GM19324 (cell line): ENCODE measurements around the gene MKI67.
"Not testable (repeated sequence)": the region's sequence is repeated elsewhere in the genome, so short reads cannot be mapped to it uniquely, and the experiment has no call there.

Source experiments
- ATAC-seq: cut with Tn5 transposase; IDR thresholded peaks from one replicate; pipeline ENCODE4 v1.9.1; 2021; ENCODE audit warnings: mild to moderate bottlenecking, moderate library complexity; ENCODE audit not compliant: unreplicated experiment, low FRiP score

The MKI67 gene

DNA sequence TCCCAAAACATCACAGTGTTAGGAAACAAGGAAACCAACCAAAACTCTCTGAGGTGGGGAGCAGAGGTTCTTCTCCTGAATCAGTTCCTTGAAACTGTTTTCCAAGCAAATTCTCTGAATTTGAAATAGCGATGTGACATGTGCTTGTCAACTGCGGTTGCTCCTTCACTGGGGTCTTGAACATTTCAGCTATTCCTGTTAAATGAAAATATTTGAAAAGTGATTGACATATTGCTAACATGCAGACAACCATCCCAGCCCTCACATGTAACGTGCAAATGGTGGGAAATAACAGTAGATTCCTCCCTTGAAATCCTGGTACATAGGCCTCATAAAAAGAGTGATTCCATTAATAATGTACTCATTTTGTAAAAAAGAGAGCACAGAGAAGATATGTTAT, 15.9 kb downstream of the MKI67 start:
- ATAC-seq = no peak

DNA sequence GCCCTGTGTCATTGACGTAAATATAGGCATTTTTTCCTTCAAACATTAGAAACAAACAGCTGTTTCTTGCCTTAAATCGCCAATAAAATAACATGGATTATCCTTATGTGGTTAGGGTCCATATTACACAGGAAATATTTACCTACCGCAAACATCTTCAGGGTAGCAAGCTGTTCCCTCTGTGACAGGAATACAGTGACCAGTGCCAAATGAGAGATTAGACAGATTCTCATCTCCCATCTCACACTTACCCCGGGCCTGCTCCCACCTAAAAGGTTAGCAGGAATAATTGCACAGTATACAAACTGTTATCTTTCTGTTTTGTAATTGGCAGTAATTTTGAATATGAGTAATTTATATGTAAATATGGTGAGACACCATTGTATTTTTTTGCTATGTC, 16.5 kb downstream of the MKI67 start:
- ATAC-seq = no peak

DNA sequence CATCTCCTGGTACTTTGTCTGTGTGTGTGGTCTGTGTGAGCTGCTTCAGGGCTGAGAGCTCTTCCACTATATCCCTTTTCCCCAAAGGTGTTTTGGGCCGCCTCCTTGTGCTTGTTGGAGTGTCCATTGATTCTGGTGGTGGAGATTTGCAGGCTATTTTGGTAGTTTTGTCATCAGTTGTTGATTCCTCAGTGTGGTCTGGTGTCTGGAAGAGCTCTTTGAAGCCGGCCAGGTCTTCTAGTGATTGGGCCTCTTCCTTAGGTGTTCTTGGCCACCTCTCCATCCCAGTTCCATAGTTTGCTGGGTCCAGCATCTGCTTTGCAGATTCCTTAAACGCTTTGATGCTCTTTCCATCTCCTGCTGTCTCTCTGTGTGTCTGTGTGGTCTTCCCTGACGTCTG, 20.8 kb downstream of the MKI67 start:
- no peak for ATAC-seq

DNA sequence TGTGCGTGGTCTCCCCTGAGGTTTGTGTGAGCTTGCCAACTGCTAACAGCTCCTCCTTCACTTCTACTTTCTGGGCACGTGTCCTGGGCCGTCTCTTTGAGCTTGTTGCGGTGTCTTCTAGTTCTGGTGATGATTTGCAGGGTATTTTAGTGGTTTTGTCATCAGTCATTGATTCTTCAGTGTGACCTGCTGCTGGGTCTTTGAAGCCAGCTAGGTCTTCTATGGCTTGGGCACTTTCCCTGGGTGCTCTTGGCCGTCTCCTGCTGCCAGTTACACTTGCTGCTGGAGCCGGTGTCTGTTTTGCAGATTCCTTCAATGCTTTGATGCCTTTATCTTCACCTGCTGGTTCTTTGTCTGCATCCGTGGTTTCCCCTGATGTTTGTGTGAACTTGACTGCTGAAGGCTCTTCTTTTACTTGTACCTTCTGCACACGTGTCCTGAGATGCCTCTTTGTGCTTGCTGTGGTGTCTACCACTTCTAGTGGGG, 23.0 kb downstream of the MKI67 start:
- ATAC-seq = no peak

DNA sequence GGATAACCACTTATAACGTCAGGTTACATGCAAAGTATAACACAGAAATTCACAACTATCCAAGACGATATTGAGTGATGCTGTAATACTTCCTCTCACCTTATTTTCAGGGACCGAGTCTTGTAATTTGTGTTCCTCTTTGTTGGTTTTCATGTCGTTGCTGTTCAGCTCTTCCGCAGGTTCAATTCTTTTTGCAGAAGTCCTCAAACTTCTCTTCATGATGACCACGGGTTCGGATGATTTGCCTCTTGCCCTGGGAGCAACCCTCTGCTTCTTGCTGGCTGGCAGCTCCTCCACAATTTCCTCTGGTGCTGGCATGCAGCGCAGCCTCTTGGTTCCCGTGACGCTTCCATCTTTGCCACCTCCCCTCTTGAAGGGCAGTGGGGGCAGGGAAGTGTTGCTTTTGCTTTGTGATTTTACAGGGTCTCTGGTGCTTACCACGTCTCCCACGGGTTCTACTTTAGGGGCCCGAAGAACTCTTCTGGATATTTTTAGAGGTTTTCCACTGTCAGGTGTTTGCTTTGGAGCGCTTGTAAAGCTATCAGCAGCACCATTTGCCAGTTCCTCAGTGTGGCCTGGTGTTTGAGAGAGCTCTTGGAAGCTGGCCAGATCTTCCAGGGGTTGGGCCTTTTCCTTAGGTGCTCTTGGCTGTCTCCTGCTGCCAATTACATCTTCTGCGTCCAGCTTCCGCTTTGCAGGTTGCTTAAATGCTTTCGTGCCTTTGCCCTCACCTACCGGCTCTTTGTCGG, 23.6 kb downstream of the MKI67 start:
- no peak for ATAC-seq

DNA sequence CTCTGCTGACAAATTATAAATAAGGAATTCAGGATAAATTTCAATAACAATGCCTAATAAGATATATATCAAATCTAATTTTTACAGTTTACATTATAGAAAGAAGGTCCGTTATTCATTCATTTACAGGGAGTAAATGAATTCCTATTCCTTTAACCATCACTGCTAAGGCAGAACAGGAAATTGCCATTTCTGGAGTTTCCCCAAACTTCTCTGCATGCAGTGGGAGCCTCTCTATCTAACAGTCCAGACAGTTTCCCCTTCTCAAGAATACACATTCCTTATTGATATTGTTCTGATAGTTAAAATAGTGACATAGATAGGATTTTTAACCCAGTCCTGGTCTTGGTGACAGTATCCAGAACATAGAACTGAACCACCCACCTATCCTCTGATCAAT, 24.3 kb downstream of the MKI67 start:
- no peak for ATAC-seq

DNA sequence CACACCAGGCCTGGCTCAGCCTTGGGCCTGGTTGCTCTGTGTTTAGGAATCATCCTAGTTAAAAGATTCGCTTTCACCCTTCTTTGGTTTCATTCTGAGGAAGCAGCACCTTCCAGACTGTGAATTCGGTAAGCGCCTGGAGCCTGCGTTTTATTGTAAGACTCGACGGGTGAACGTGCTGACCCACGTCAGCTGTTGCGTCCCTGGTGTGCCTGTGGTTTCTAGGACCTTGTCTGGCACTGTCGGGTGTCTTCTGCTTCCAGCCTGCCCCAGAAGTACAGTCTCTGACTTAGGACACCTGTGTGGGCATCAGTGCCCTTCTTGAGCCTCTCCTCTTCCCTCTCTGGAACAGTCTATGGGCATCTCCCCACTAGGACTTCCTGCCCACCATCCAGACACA, 26.3 kb downstream of the MKI67 start:
- no peak for ATAC-seq

DNA sequence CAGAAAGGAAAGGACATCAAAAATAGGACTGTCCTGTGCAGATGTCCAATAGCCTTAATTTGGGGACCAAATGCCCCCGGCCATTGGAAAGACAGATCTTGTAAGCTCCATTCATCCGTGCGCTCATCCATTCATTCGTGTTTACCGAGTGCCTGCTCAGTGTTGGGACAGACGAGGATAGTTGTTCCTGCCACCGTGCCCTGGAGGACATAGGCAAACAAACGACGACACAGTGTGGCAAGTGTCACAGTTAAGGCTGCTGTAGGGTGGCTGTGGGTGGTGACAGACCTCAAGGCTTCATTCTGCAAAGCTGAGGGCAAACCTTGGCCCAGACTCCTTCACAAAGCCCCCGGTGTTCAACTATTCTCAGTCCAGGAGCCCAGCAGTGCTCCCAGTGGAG, 27.6 kb downstream of the MKI67 start:
- no peak for ATAC-seq

DNA sequence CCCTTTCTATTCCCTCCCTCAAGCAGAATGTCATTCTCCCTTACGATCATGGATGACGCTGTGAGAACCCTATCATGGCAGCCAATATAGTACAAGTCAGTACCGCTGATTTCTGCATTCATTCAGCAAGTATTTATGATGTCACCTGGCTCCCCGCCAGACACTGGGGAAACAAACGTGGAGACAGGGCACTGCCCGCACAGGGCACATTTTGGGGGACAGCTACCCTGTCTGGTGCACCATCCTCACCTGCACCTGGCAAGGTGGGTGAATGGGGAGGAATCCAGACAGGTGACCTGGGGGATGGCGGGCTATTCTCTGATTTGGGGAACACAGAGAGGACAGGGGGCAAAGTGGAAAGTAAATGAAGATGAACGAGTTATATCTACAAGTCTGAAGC, 28.4 kb downstream of the MKI67 start:
- no peak for ATAC-seq

DNA sequence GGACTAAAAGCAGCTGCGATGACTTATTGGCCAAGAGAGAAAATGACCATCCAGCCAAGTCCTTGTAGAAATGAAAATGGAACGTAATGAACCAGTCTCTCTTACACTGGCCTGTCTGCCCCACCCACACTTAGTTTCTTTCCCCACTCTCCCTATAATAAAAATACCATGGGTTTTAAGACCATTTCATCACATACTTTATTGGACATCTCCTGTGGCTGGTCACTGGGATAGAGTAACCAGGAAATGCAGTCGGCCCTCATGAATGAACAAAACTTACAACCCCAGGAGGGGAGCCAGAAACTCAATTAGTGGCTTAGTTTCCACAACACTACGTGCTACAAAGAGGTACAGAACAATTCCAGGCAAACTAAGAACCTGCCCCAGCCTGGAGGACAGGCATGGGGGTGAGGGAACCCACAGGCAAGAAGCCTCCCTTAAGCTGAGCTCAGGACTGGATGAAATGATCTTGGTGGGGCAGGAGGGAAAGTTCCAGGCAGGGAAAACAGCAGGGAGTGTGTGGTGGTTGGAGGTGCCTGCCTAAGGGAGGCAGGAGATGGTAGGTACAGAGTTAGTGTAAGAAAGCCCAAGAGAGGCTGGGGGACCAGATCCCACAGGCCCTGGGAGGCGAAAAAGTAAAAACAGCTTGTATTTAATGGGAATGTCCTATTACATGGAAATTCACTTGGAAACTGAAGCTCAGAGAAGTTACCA, 29.6 kb downstream of the MKI67 start:
- ATAC-seq = no peak

DNA sequence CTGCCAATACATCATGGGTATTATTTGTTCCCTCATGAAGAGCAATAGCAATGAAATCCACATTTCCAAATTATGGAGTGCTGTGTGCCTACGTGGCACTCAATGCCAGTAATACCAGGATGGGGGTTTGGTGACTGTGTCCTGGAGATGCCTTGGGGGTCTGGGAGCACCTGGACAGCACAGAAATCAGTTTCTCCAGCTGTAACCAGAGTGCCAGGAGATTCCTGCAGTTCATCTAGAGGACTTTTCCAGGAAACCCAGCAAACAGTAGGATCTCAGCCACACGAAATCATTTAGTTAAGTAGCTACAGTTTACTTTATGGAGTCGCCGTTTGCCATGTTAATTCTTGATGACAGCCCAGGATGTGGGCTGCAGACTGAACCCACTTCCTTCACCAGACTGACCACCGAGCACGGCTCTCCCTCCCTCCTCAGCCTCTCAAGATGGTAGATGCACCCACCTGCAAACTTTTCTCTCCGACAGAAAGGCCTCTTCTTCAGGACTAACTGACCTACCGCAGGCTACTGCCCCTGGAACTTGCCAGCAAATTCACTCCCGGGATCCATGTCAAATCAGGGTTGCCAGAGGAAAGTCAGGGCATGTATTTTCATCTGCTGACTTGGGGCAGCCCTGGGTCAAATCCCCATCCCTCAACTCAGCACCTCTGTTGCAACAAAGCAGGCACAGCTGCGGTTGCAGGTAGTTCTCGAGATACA, 30.3 kb downstream of the MKI67 start:
- ATAC-seq = no peak

DNA sequence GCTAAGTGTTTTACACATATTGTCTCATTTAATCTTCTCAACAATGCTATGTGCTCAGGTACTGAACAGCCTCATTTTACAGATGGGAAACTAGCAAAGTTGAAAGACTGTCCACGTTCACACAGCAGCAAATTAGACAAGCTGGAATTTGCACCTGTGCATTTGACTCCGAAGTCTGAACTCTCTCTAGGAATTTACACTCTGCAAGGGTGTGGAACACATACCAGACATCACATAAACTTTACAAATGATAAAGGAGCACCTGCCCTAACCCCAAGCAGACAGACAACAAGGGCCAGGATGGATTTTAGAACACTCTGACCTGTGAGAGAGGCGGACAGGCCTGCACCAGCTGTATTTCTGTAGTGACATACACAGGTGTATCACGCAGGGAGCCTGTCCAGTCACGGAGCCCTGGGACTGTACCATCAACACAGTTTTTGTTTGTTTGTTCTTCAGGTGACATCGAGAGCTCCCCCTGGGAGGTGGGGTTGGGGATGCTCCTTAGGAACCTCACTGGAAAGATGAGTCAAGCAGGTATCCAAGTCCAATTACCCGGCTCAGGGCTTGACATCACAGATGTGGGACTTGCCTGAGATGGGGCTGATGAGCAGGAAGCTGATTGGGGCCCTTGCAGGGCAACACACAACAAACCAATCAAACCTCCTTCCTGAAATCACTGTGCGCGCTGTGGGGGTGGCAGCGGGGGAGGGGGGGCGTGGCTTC, 31.0 kb downstream of the MKI67 start:
- no peak for ATAC-seq

DNA sequence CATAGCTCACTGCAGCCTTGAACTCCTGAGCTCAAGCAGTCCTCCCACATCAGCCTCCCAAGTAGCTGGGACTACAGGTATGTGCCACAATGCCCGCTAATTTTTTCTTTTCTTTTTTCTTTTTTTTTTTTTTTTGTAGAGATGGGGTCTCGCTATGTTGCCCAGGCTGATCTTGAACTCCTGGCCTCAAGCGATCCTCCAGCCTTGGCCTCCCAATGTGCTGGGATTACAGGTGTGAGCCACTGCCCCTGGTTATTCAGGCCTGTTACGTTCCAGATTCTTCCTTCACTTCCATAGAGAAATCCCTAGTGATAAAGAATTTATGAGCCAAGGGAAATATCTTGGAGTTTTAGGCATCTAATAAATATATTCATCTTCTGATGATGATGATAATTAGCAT, 31.6 kb downstream of the MKI67 start:
- ATAC-seq = not testable (repeated sequence)

DNA sequence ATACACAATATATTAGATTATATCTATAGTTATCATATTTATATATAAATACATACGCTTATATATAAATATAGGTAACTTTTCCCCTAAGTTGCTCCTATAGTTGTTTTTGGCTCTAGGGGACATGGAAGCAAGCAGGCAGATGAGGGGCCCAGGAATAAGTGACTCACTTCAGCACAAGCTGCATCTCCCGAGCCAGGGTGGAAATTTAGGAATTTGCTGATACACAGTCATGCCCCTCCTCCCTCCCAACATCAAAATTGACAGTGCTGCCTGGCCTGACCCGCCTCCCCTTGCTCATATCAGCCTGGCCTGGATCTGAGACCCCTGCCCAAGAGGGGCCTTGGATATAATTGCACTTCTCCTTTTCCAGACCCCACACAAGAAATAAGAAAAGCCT, 33.8 kb downstream of the MKI67 start:
- no peak for ATAC-seq

DNA sequence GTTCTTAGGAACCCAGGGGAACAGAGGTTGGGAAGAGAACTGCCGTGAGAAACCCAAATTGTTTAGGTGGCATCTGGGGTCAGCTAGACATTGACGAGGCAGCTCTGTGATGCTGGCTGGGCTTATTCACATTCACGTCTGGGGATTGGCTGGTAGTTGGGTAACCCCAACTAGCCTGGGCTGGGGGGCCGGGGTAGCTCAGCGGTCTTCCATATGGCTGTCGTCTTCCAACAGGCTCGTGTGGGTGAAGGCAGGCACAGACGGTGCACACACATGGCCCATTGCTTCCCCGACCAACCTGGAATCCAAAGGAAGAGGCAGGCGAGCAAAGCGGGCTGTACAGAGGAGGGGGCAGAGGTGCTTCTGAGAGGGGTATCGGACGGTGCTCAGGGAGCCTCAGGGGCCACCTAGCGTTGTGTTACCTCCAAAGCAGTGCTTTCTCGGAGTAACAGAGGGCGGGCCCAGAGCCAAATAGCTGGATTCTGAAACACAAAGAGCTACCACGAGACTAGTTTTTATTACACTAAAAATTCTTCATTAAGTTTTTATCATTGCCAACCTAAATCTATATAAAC, 34.5 kb downstream of the MKI67 start:
- ATAC-seq = no peak

DNA sequence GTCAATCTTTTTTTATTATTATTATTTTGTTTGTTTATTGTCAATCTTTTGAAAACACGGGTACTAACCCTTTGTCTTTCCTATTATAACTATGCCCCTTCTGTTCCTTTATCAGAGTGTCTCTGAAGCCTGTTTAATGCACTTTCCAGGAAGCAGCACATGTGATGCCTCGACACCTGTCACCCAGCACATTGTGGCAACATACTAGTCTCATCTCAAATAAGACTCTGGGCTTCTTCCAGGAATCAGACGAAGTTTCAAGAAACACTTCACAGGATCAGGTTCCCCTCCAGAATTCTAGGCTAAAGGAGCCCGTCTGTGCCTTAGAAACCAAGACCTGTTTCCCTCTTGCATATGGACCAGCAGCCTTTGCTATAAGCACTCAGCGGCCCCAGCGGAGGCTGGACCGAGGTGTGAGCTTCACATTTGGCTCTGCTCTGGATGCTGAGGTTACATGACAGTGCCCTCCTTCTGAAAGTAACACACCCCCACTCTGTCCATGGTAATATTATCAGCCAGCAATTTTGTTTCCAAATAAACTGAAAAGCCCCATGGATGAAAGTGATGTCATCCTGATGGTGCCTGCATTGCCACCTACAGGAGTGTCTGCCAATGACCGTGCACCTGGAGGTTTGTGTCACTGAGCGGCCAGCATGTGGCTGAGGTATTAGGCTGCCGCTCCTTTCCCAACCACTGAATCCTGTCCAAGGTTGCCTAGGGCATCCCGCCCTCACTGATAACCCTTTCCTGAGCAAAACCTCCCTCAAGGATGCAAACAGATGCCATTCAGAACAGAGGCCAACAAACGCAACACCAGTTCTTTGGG, 38.1 kb downstream of the MKI67 start:
- ATAC-seq = no peak

DNA sequence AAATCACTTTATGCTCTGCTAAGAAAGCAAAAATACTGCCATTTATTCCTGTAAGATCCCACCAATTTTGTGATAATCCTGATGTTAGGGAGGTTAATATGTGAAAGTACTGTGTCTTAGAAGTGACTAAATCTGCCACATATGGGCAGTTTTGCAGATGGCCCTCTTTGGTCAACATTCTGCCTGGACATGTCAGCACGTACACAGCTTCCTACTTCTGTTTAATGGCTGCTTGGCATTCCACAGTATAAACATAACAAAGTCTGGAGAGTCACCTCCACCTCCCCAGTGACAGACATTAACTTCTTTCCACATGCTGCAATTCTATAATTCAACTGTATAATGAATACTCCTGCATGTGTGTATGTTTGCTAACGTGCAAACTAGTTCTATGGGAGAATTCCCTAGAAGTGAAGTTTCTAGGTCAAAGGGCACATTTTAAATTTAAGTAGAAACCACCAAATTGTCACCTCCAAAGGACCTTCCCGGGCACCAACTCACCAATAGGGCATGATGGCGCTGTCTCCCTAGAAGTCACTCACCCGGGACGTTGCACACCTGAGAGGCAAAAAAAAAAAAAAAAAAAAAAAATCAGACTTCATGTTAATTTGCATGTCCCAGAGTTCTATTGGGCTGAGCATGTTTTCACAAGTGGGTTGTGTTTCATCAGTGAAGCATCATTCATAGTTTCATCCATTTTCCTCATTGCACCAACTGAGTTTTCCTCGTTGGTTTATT, 38.9 kb downstream of the MKI67 start:
- no peak for ATAC-seq

DNA sequence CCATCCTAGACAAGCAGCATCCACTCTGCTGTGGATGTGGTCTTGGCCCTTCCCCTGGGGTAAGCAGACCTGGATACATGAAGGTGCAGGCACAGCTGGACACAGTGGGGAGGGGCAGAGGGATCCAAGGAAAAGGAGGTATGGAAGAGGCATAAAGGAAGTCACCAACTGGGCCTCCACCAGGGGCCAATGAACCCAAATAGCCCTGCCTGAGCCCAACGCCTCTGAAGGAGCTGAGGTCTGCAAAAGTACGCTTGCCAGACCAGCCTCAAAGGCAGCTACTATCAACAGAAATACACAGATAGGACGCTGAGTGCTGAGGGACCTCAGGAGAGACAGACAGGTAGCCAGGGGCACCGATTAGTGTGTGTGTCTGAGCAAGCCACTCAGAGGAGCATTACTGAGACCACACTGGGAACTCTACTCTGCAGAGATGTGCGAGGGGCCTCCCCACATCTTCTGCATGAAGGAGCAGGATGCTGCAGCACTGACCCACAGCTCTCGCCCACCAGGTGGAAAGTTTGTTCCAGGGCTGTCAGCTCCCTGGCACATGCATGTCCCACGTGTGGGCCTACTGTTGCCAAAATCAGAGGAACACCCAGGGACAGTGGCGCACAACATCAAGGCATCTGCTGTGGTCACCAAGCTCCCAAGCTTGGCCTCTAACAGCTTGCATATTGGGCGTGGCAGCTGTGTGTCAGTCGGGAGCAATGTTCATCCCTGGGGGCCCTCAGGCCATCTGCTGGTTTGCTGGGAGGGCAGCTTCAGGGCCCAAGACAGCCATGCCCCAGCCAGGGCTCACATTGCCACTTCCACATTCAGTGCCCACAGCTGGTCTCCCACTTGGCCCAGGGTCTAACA, 40.0 kb downstream of the MKI67 start:
- no peak for ATAC-seq
